Ectodermal cell (in vitro differentiated cells): ENCODE data around the gene SLX4.

Source experiments
- H3K27ac ChIP-seq: 2 replicates; pipeline ENCODE4 v1.7.0; 2013; ENCODE audit warnings: mild to moderate bottlenecking, low read depth, low read length; ENCODE audit not compliant: insufficient read depth, poor library complexity, severe bottlenecking
- H3K27me3 ChIP-seq: 2 replicates; pipeline ENCODE4 v1.7.0; 2013; ENCODE audit warnings: mild to moderate bottlenecking, low read length; ENCODE audit not compliant: insufficient read depth, control insufficient read depth, poor library complexity, severe bottlenecking
- H3K36me3 ChIP-seq: one replicate; pipeline ENCODE4 v1.7.0; 2013; ENCODE audit warnings: low read length; ENCODE audit not compliant: control insufficient read depth, insufficient read depth
- H3K4me1 ChIP-seq: one replicate; pipeline ENCODE4 v1.7.0; 2013; ENCODE audit warnings: low read length; ENCODE audit not compliant: control insufficient read depth, insufficient read depth
- H3K4me3 ChIP-seq: 2 replicates; pipeline ENCODE4 v1.7.0; 2013; ENCODE audit warnings: low read depth, low read length, control low read depth; ENCODE audit not compliant: insufficient read depth
- H3K9me3 ChIP-seq: 2 replicates; pipeline ENCODE4 v1.7.0; 2013; ENCODE audit warnings: mild to moderate bottlenecking, low read length, moderate library complexity; ENCODE audit not compliant: control insufficient read depth
- WGBS, 2 experiments: methylation state at CpG; one replicate each; pipeline ENCODE4 v1.1.7; 2013; ENCODE audit warnings: missing lambda C conversion rate in 2 of 2; 5-methylcytosine and 5-hydroxymethylcytosine counted together

SLX4 gene

GRCh38 chr16:3573146-3573815, 38.1 kb downstream of the SLX4 start:
- 91 to 92% methylated on average over 9 of the region's 9 CpGs for WGBS, 2 experiments
- no peak overlapping the region for H3K27ac ChIP-seq
- no peaks in the 10 kb centered on the region for H3K4me1 ChIP-seq
- no peaks in the 10 kb centered on the region for H3K27me3 ChIP-seq
- H3K9me3 ChIP-seq: no peaks in the 10 kb centered on the region
- H3K4me3 ChIP-seq: no peak overlapping the region
- no peaks in the 10 kb centered on the region for H3K36me3 ChIP-seq

GRCh38 chr16:3570420-3571062, 40.9 kb downstream of the SLX4 start:
- Histone ChIP-seq H3K4me1 (no peaks in the 10 kb centered on the region), H3K36me3 (no peaks in the 10 kb centered on the region), H3K27me3 (no peaks in the 10 kb centered on the region), H3K9me3 (no peaks in the 10 kb centered on the region), H3K4me3 (no peak overlapping the region), H3K27ac (no peak overlapping the region)
- WGBS, 2 experiments: 80 to 87% methylated on average over 4 of the region's 4 CpGs

DNA sequence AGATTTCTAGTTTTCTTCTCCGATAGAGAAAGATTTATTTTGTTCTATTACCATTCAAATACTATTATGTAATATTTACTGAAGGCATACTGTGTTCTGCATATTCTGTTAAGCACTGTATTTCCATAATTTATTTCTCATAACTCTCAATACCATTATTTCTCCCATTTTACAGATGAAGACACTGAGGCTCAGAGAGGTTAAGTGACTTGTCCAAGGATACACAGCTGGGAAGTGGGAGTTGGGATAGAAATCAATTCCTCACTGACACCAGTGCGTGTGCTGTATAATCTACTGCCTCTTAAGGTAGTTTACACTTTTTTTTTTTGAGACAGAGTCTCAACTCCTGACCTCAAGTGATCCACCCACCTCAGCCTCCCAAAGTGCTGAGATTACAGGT, 41.6 kb downstream of the SLX4 start:
- Histone ChIP-seq H3K27ac (no peak overlapping the region), H3K27me3 (no peaks in the 10 kb centered on the region), H3K9me3 (no peaks in the 10 kb centered on the region), H3K4me1 (no peaks in the 10 kb centered on the region), H3K4me3 (no peak overlapping the region), H3K36me3 (no peaks in the 10 kb centered on the region)
- WGBS, 2 experiments: 92 to 93% methylated on average over 1 of the region's 2 CpGs

DNA sequence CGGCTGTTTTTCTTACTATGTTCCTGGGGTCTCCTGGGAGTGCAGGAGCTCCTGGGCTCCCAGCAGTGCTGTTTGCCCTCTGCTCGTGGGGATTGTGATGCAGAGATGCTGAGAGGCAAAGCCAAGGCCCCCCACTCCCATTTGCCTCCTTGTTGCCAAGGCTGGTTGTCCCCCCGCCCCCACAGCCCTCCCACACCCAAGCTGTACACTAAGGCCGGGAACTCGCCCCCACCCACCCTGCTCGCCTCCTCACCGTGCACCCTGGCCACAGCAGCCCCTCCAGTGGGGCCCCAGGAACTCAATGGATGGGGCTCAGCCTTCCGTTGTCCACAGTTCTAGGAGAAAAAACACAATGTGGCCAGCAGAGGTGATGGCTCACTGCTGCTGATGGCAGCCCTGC, 44.4 kb downstream of the SLX4 start:
- H3K27me3 ChIP-seq: no peaks in the 10 kb centered on the region
- H3K4me3 ChIP-seq: no peak overlapping the region
- WGBS, 2 experiments: 57 to 63% methylated on average over 8 of the region's 8 CpGs
- H3K9me3 ChIP-seq: no peaks in the 10 kb centered on the region
- H3K36me3 ChIP-seq: no peaks in the 10 kb centered on the region
- H3K4me1 ChIP-seq: no peaks in the 10 kb centered on the region
- no peak overlapping the region for H3K27ac ChIP-seq

DNA sequence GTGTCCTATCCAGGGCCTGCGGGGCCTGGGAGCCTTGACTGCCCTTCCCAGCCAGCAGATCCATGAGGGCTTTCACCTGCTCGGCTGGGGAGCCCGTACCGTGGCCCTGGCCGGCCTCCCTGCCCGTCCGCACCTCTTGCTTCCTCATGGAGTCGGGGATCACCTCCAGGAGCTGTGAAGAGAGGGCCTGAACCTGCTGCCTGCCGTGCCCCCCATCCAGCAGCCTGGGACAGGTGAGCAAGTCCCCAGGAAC, 46.6 kb downstream of the SLX4 start:
- Histone ChIP-seq H3K27ac (no peak overlapping the region), H3K9me3 (no peaks in the 10 kb centered on the region), H3K4me1 (no peaks in the 10 kb centered on the region), H3K4me3 (no peak overlapping the region), H3K36me3 (no peaks in the 10 kb centered on the region), H3K27me3 (no peaks in the 10 kb centered on the region)
- WGBS, 2 experiments: 95% methylated on average over 9 of the region's 9 CpGs

DNA sequence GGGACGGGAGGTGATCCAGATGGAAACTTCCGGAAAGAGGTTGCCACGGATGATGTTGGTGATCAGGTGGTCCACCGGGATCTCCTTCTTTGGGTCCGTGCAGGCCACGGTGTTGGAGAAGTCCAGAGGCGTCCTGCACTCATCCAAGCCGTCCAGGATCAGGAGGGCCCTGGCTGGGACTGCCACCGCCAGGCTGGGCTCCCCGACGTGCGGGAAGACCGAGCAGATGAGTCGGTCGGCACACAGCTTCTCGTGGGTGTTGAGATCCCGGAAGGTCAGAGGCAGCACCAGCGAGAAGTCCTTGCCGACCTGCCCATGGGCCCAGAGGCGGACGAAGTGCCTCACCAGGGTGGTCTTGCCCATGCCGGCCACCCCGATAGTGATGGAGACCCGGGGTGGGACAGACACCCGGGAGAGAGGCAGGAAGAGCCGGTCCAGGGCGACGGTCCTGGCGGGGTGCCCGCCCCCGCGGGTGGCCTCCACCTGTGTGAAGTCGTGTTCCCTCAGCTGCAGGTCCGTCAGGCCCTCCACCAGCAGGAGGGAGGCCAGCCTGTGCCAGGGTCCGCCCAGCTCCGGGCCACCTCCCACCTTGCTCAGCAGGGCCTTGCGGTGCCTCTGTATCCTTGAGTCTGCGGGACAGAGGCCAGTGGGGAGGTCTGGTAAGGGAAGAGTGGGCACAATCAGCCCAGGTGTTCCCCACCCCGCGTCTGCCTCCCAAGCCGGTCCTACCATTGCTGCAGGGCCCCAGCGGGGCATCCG, 47.1 kb downstream of the SLX4 start:
- H3K27me3 ChIP-seq: no peaks in the 10 kb centered on the region

DNA sequence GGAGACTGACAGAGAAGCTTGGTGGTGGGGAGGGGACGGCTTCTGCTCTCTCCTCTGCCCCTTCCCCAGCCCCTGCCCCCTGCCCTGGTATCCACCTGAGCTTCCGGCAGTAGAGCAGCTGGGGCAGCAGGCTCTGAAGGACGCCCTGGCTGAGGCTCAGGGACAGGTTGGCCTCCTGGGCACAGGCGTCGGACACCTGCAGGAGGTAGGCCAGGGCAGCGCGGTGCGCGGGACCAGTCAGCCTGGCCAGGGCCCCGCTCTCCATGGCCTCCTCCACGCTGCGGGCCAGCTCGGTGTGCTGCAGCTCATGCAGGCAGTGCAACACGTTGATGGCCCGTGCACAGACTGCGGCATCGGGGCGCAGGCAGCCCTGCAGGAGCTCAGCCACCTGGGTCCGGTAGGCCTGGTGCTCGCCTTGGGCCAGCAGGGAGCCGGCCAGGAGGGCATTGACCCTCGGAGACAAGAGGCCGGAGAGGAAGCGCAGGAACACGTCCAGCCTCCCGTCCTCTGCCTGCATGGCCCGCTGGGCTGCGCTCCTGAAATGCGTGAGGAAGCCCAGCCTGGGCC, 48.4 kb downstream of the SLX4 start:
- Histone ChIP-seq H3K4me1 (no peaks in the 10 kb centered on the region), H3K9me3 (no peaks in the 10 kb centered on the region), H3K27ac (no peak overlapping the region), H3K27me3 (no peaks in the 10 kb centered on the region), H3K36me3 (no peaks in the 10 kb centered on the region), H3K4me3 (no peak overlapping the region)
- 93 to 94% methylated on average over 29 of the region's 29 CpGs for WGBS, 2 experiments

More for the DNA sequence above, 47.1 kb downstream of the SLX4 start:
- WGBS, 2 experiments: 95% methylated on average over 43 of the region's 43 CpGs
- Histone ChIP-seq H3K27ac (no peak overlapping the region), H3K36me3 (no peaks in the 10 kb centered on the region), H3K9me3 (no peaks in the 10 kb centered on the region), H3K4me1 (no peaks in the 10 kb centered on the region), H3K4me3 (no peak overlapping the region)

DNA sequence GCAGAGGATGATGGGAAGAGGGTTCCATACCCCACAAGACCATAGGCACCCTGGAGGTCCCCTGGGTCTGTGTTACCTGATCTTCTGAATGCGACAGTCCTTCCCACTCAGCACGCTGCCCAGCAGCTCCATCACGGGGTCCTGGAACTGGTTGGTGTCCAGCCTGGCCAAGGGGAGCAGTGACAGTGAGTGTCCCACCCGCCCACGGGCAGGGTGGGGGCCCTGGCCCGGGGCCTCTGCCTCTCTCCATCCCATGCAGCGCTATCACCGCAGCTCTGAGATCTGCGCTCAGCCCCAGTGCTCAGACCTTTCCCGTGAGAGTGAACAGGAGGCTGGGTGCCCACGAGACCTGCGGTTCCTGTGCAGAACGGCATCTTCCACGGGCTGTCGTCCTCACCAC, 49.8 kb downstream of the SLX4 start:
- Histone ChIP-seq H3K4me1 (no peaks in the 10 kb centered on the region), H3K27me3 (no peaks in the 10 kb centered on the region), H3K4me3 (no peak overlapping the region), H3K36me3 (no peaks in the 10 kb centered on the region), H3K9me3 (no peaks in the 10 kb centered on the region), H3K27ac (no peak overlapping the region)
- 91 to 96% methylated on average over 15 of the region's 15 CpGs for WGBS, 2 experiments

GRCh38 chr16:3554351-3554928, 57.0 kb downstream of the SLX4 start:
- H3K4me3 ChIP-seq: no peak overlapping the region
- H3K27me3 ChIP-seq: no peaks in the 10 kb centered on the region
- WGBS, 2 experiments: 70 to 74% methylated on average over 7 of the region's 7 CpGs
- no peaks in the 10 kb centered on the region for H3K36me3 ChIP-seq
- peaks cover 8% of the 10 kb centered on the region for H3K4me1 ChIP-seq
- no peaks in the 10 kb centered on the region for H3K9me3 ChIP-seq
- no peak overlapping the region for H3K27ac ChIP-seq
